H1 (cell line): ENCODE results near the gene ACOT9. TPM values are rescaled to one million over a fixed set of nuclear protein-coding genes. Genes with fewer than 3 reads are reported as not detected.
A peak's percentile ranks its signal among the peaks of the same experiment; 100 is the strongest.

Experiments used
- CTCF ChIA-PET: fragments of 300-600 bp; sonication (Branson Sonifier 250); formaldehyde crosslinking; loops from one replicate; lab custom pipeline; 2021; ENCODE audit not compliant: partially characterized antibody; lab: Charles Lee
- POLR2A ChIA-PET: fragments of 300-600 bp; sonication (Branson Sonifier 250); formaldehyde crosslinking; loops from one replicate; lab custom pipeline; 2021; ENCODE audit warnings: inconsistent platforms; ENCODE audit not compliant: partially characterized antibody; lab: Charles Lee
- DNase-seq, 2 experiments: peaks; one replicate each; pipeline versions ENCODE4 v3.0.0 to v3.0.0-alpha.2; 2010 to 2022; ENCODE audit warnings: low spot score in 2 of 2, low read depth in 1 of 2, mixed read lengths in 1 of 2
- FAIRE-seq: peaks from 2 replicates; lab custom pipeline; 2011; peaks lifted over from hg19 to GRCh38; lab: Jason Lieb, UNC
- H2AFZ ChIP-seq: 2 replicates; pipeline ENCODE4 v1.8.1; 2012; ENCODE audit warnings: low read length, inconsistent platforms
- H2AK5ac ChIP-seq: 2 replicates; pipeline ENCODE4 v1.6.1; 2013; ENCODE audit warnings: low read depth, low read length
- H2BK120ac ChIP-seq: replicated peaks from 2 replicates; pipeline ENCODE3; 2013; ENCODE audit warnings: low read depth, low read length, inconsistent platforms
- H2BK12ac ChIP-seq: 2 replicates; pipeline ENCODE4 v1.6.1; 2013; ENCODE audit warnings: low read depth, low read length
- H2BK15ac ChIP-seq: 2 replicates; pipeline ENCODE4 v1.6.1; 2013; ENCODE audit warnings: low read length
- H2BK20ac ChIP-seq: 2 replicates; pipeline ENCODE4 v1.6.1; 2013; ENCODE audit warnings: low read length
- H2BK5ac ChIP-seq: 2 replicates; pipeline ENCODE4 v1.6.1; 2013; ENCODE audit warnings: low read depth, low read length
- H3K14ac ChIP-seq: 2 replicates; pipeline ENCODE4 v1.6.1; 2013; ENCODE audit warnings: inconsistent platforms; ENCODE audit not compliant: insufficient read length
- H3K18ac ChIP-seq: 2 replicates; pipeline ENCODE4 v1.6.1; 2013; ENCODE audit warnings: low read length; ENCODE audit errors: extremely low read depth
- H3K23ac ChIP-seq: 2 replicates; pipeline ENCODE4 v1.6.1; 2013; ENCODE audit warnings: inconsistent platforms; ENCODE audit not compliant: insufficient read length
- H3K23me2 ChIP-seq: 2 replicates; pipeline ENCODE4 v1.6.1; 2013; ENCODE audit warnings: low read depth, low read length
- H3K27ac ChIP-seq: 2 replicates; pipeline ENCODE4 v1.6.1; 2011; ENCODE audit warnings: low read depth, low read length, inconsistent platforms
- H3K27me3 ChIP-seq, 4 experiments: replicated peaks in 1 of 4; 1 replicate in 1 of 4; 2 replicates in 3 of 4; pipeline versions ENCODE4 v1.6.1 to v1.8.1; 2011 to 2013; ENCODE audit warnings: low read length in 3 of 4, mild to moderate bottlenecking in 3 of 4, inconsistent platforms in 2 of 4, mixed read lengths in 2 of 4, moderate library complexity in 1 of 4; ENCODE audit not compliant: control insufficient read depth in 3 of 4, insufficient read depth in 3 of 4; ENCODE audit errors: extremely low read depth in 1 of 4
- H3K36me3 ChIP-seq, 4 experiments: 2 replicates each; pipeline versions ENCODE4 v1.6.1 to v1.8.1; 2011 to 2013; ENCODE audit warnings: mild to moderate bottlenecking in 4 of 4, low read length in 3 of 4, moderate library complexity in 2 of 4, control low read depth in 1 of 4, inconsistent platforms in 1 of 4; ENCODE audit not compliant: insufficient read depth in 4 of 4, control insufficient read depth in 2 of 4
- H3K4ac ChIP-seq: replicated peaks from 2 replicates; pipeline ENCODE3; 2013; ENCODE audit warnings: low read length, low read depth, mixed read lengths, inconsistent platforms; ENCODE audit not compliant: insufficient read length
- H3K4me1 ChIP-seq, 4 experiments: replicated peaks in 1 of 4; 1 replicate in 1 of 4; 2 replicates in 3 of 4; pipeline versions ENCODE4 v1.6.1 to v1.8.1; 2011 to 2013; ENCODE audit warnings: low read length in 3 of 4, inconsistent platforms in 2 of 4, mixed read lengths in 1 of 4; ENCODE audit not compliant: insufficient read depth in 4 of 4, control insufficient read depth in 3 of 4
- H3K4me2 ChIP-seq, 2 experiments: 2 replicates each; pipeline versions ENCODE4 v1.6.1 to v1.8.1; 2011 to 2013; ENCODE audit warnings: low read depth in 2 of 2, low read length in 2 of 2, control low read depth in 1 of 2, inconsistent platforms in 1 of 2, mild to moderate bottlenecking in 1 of 2; ENCODE audit not compliant: insufficient read depth in 1 of 2
- H3K4me3 ChIP-seq, 4 experiments: fragments of 200-600, 300-600 bp in 1 of 4; sonication (generic), shearing (Covaris generic), sonication (Bioruptor Twin) in 1 of 4; 2 replicates each; pipeline versions ENCODE4 v1.5.1 to v1.8.1; 2011 to 2016; ENCODE audit warnings: low read length in 4 of 4, low read depth in 3 of 4, control low read depth in 2 of 4, inconsistent platforms in 2 of 4, mild to moderate bottlenecking in 2 of 4, mixed read lengths in 1 of 4, moderate library complexity in 1 of 4; ENCODE audit not compliant: insufficient read depth in 2 of 4; ENCODE audit errors: extremely low read depth in 1 of 4
- H3K56ac ChIP-seq: replicated peaks from 2 replicates; pipeline ENCODE3; 2013; ENCODE audit warnings: low read depth, mild to moderate bottlenecking, mixed read lengths, low read length, inconsistent platforms; ENCODE audit not compliant: insufficient read length
- H3K79me1 ChIP-seq: 2 replicates; pipeline ENCODE4 v1.6.1; 2013; ENCODE audit warnings: low read depth, low read length, control low read depth
- H3K79me2 ChIP-seq, 2 experiments: 2 replicates each; pipeline versions ENCODE4 v1.6.1 to v1.8.1; 2012 to 2013; ENCODE audit warnings: low read length in 2 of 2, mild to moderate bottlenecking in 2 of 2, inconsistent platforms in 1 of 2; ENCODE audit not compliant: insufficient read depth in 2 of 2, control insufficient read depth in 1 of 2
- H3K9ac ChIP-seq, 4 experiments: replicated peaks in 1 of 4; 1 replicate in 1 of 4; 2 replicates in 3 of 4; pipeline versions ENCODE4 v1.6.1 to v1.8.1; 2011 to 2013; ENCODE audit warnings: low read depth in 3 of 4, low read length in 3 of 4, control low read depth in 2 of 4, mild to moderate bottlenecking in 2 of 4, moderate library complexity in 2 of 4, inconsistent platforms in 1 of 4; ENCODE audit errors: extremely low read depth in 1 of 4
- H3K9me3 ChIP-seq, 2 experiments: 2 replicates each; pipeline versions ENCODE4 v1.6.1 to v1.8.1; 2012 to 2013; ENCODE audit warnings: mild to moderate bottlenecking in 2 of 2, moderate library complexity in 2 of 2, control low read depth in 1 of 2, inconsistent platforms in 1 of 2, low read depth in 1 of 2, low read length in 1 of 2, mixed read lengths in 1 of 2; ENCODE audit not compliant: insufficient read depth in 2 of 2
- H4K20me1 ChIP-seq, 2 experiments: replicated peaks in 1 of 2; 2 replicates each; pipeline versions ENCODE3 to v1.8.1; 2011 to 2013; ENCODE audit warnings: inconsistent platforms in 2 of 2, low read length in 2 of 2, mild to moderate bottlenecking in 1 of 2; ENCODE audit not compliant: insufficient read depth in 2 of 2, control insufficient read depth in 1 of 2
- H4K5ac ChIP-seq: 2 replicates; pipeline ENCODE4 v1.6.1; 2013; ENCODE audit warnings: low read length, low read depth, mixed read lengths, inconsistent platforms; ENCODE audit not compliant: insufficient read length
- H4K8ac ChIP-seq: 2 replicates; pipeline ENCODE4 v1.8.0; 2013; ENCODE audit warnings: mild to moderate bottlenecking, moderate library complexity, low read length, inconsistent platforms; ENCODE audit not compliant: insufficient read depth; ENCODE audit errors: extremely low read depth
- H4K91ac ChIP-seq: replicated peaks from 2 replicates; pipeline ENCODE3; 2013; ENCODE audit warnings: low read length, mixed read lengths, inconsistent platforms; ENCODE audit not compliant: insufficient read length
- BACH1 ChIP-seq: IDR thresholded peaks from 2 replicates; pipeline ENCODE4 v1.6.1; 2012; ENCODE audit warnings: low read length, improper control_type of control experiment
- CBX8 ChIP-seq: fragments of 300-800, 300-1000 bp; sonication (generic); IDR thresholded peaks from 2 replicates; pipeline ENCODE4 v1.7.1; 2016; ENCODE audit warnings: low read depth, low read length, borderline replicate concordance
- CHD2 ChIP-seq: IDR thresholded peaks from 2 replicates; pipeline ENCODE4 v1.6.1; 2012; ENCODE audit warnings: low read length, improper control_type of control experiment
- CREB1 ChIP-seq: IDR thresholded peaks from 2 replicates; pipeline ENCODE4 v1.6.1; 2012; ENCODE audit warnings: inconsistent platforms
- KDM5A ChIP-seq: fragments of 200-600 bp; IDR thresholded peaks from 2 replicates; pipeline ENCODE4 v1.7.1; 2012; ENCODE audit warnings: mild to moderate bottlenecking, low read length, inconsistent platforms, mixed read lengths
- PHF8 ChIP-seq: fragments of 200-600 bp; sonication (generic); conservative IDR thresholded peaks from 2 replicates; pipeline ENCODE4 v1.7.1; 2012; ENCODE audit warnings: low read depth, mild to moderate bottlenecking, inconsistent platforms, low read length, moderate library complexity
- POU5F1 ChIP-seq: IDR thresholded peaks from 2 replicates; pipeline ENCODE4 v1.6.1; 2011; ENCODE audit warnings: low read depth, mild to moderate bottlenecking, low read length, moderate library complexity
- RXRA ChIP-seq: IDR thresholded peaks from 2 replicates; pipeline ENCODE4 v1.6.1; 2011; ENCODE audit warnings: low read depth, mild to moderate bottlenecking, low read length, moderate library complexity; ENCODE audit not compliant: insufficient read depth
- SIX5 ChIP-seq: IDR thresholded peaks from 2 replicates; pipeline ENCODE4 v1.6.1; 2011; ENCODE audit warnings: mild to moderate bottlenecking, low read depth, low read length
- SP2 ChIP-seq: IDR thresholded peaks from 2 replicates; pipeline ENCODE4 v1.6.1; 2012; ENCODE audit warnings: mild to moderate bottlenecking, low read length, inconsistent platforms
- SP4 ChIP-seq: IDR thresholded peaks from 2 replicates; pipeline ENCODE4 v1.6.1; 2012; ENCODE audit warnings: low read length, inconsistent platforms
- YY1 ChIP-seq: IDR thresholded peaks from 2 replicates; pipeline ENCODE4 v1.6.1; 2011; ENCODE audit warnings: low read depth, mild to moderate bottlenecking, low read length
- WGBS, 2 experiments: shearing (Covaris generic) in 1 of 2; methylation state at CpG; one replicate each; pipeline versions ENCODE4 v1.1.6 to v1.1.7; 2013 to 2015; ENCODE audit warnings: low lambda C conversion rate in 2 of 2, mixed read lengths in 2 of 2, inconsistent platforms in 1 of 2, low coverage in 1 of 2, missing lambda C conversion rate in 1 of 2; ENCODE audit not compliant: insufficient replicate concordance in 2 of 2, insufficient coverage in 1 of 2, insufficient read length in 1 of 2; ENCODE audit errors: extremely low coverage in 1 of 2, missing lambda C conversion rate in 1 of 2; 5-methylcytosine and 5-hydroxymethylcytosine counted together
- polyA plus RNA-seq, 7 experiments: library from polyadenylated mRNA; depleted of rRNA in 3 of 7; stranded (reverse) in 5 of 7; unstranded in 2 of 7; fragments of >200 nt in 5 of 7; fragments of 200-250 nt in 2 of 7; gene quantifications; 1 replicate in 5 of 7; 2 replicates in 1 of 7; 4 replicates in 1 of 7; pipeline versions ENCODE4 v1.2.1 to v1.2.3, GENCODE V29; 2011 to 2013; ENCODE audit warnings: missing spikeins in 2 of 7, mixed read lengths in 2 of 7
- total RNA-seq: library from RNA; stranded (reverse); fragmentation: NEBNext Ultra II Directional; extraction: Animal tissue kit (Norgen Biotek cat#: 25700); gene quantifications from 2 replicates; pipeline ENCODE4 v1.2.1, GENCODE V29; 2021

Gene ACOT9
- total and polyA plus RNA-seq, 2 of the 8 experiments (the other 6 are each of a cell fraction or from before 2014, with no cell fraction given): 20.7 to 39.5 TPM

- Histone ChIP-seq H3K27ac (no peak overlapping the region), H3K9me3 (no peaks in the 10 kb centered on the region), H4K8ac (no peak overlapping the region), H4K91ac (peak overlapping the region; percentile 68), H3K79me1 (no peaks in the 10 kb centered on the region), H2BK12ac (0 out of 2 replicates have a peak overlapping the region, but pooled peaks have one; percentile 39), H3K27me3 (no peaks in the 10 kb centered on the region), H3K23ac (no peak overlapping the region), H3K4me3 (no peak overlapping the region), H3K4me1 (peaks cover 0 to 12% (median 0%) of the 10 kb centered on the region in 4 experiments; a peak in 2 of 7 replicates), H2BK20ac (peak overlapping the region; percentile 90; the same call in 1 of the 2 replicates), H2BK120ac (no peak overlapping the region), H3K9ac (no peak overlapping the region), H3K18ac (peak overlapping the region; percentile 48), H2BK5ac (no peak overlapping the region), H3K79me2 (peaks cover 0 to 15% of the 10 kb centered on the region in 2 experiments; a peak in 2 of 4 replicates), H4K20me1 (peaks cover 0 to 1% of the 10 kb centered on the region in 2 experiments), H2AK5ac (no peak overlapping the region), H3K4ac (no peak overlapping the region), H3K4me2 (peak overlapping the region in 1 of 2 experiments; percentile 81; a peak in 1 of 4 replicates), H2BK15ac (peak overlapping the region; percentile 88; the same call in 1 of the 2 replicates), H4K5ac (no peak overlapping the region), H2AFZ (no peak overlapping the region), H3K56ac (no peak overlapping the region), H3K36me3 (peaks cover 0 to 2% (median 0%) of the 10 kb centered on the region in 4 experiments; a peak in 2 of 8 replicates), H3K14ac (no peak overlapping the region), H3K23me2 (0 out of 2 replicates have a peak, but pooled peaks cover 2% of the 10 kb centered on the region)
- WGBS, 2 experiments: 98% methylated on average over 4 of the region's 16 CpGs; no CpG with 5 or more reads in 1 of the 2 experiments
- DNase-seq (no peak), FAIRE-seq (no peak)
- ChIA-PET CTCF (interaction anchor here (1.4 kb wide), 1 partner anchor 235 kb away, joined by 3 read pairs; no protein-coding TSS in a partner anchor), POLR2A (no interaction called here)
- TF ChIP-seq SP2: no peak
- no peak for TF ChIP-seq SP4
- no peak for TF ChIP-seq POU5F1
- TF ChIP-seq CREB1: no peak
- no peak for TF ChIP-seq CHD2
- no peak for TF ChIP-seq SIX5
- TF ChIP-seq YY1: no peak
- no peak for TF ChIP-seq KDM5A
- no peak for TF ChIP-seq CBX8
- TF ChIP-seq BACH1: no peak
- no peak for TF ChIP-seq RXRA
- TF ChIP-seq PHF8: no peak
Observed at GRCh38 chrX:23666282-23666681, 76.8 kb downstream of the ACOT9 start.
